ENCODE results near the gene CCL18.

GRCh38 chr17:36057911-36058310 is 6.2 kb upstream of the CCL18 start:
- no peak for TF ChIP-seq CTCF (IDR thresholded peaks at IDR 0.05; ENCODE audit: low read depth, low read length)
- no peak for TF ChIP-seq EZH2phosphoT487 (IDR thresholded peaks at IDR 0.05; ENCODE audit: low read depth)
